HEK293 (cell line): Measurements from ENCODE around the gene SLC9A2.
A peak's percentile ranks its signal among the peaks of the same experiment; 100 is the strongest.

ENCODE experiments used
- CTCF ChIA-PET: fragments of 350-600 bp; formaldehyde crosslinking; extraction: SDS; loops from one replicate; lab custom pipeline; 2021; ENCODE audit warnings: antibody characterized with exemption; lab: Yijun Ruan, JAX
- POLR2A ChIA-PET: fragments of 300-600 bp; formaldehyde crosslinking; extraction: SDS; loops from one replicate; lab custom pipeline; 2020; ENCODE audit warnings: antibody characterized with exemption, inconsistent platforms; lab: Yijun Ruan, JAX
- H3K27ac ChIP-seq: fragments of 200-500 bp; sonication (Bioruptor generic); 2 replicates; pipeline ENCODE4 v1.5.1; 2014; ENCODE audit warnings: low read depth, low read length, control low read depth, inconsistent platforms; ENCODE audit errors: extremely low read depth
- H3K36me3 ChIP-seq, 2 experiments: fragments of 200-500 bp in 1 of 2; sonication (Bioruptor generic) in 1 of 2; 1 replicate in 1 of 2; 2 replicates in 1 of 2; pipeline ENCODE4 v1.5.1; 2014 to 2017; ENCODE audit warnings: inconsistent platforms in 2 of 2, low read length in 2 of 2; ENCODE audit not compliant: control insufficient read depth in 2 of 2, insufficient read depth in 1 of 2
- H3K4me1 ChIP-seq: fragments of 200-500 bp; sonication (Bioruptor generic); 2 replicates; pipeline ENCODE4 v1.5.1; 2014; ENCODE audit warnings: mild to moderate bottlenecking, low read length, inconsistent platforms; ENCODE audit not compliant: control insufficient read depth, insufficient read depth
- H3K4me3 ChIP-seq: 2 replicates; pipeline ENCODE4 v1.5.1; 2011; ENCODE audit warnings: low read depth, mild to moderate bottlenecking, control low read depth, low read length, moderate library complexity
- H3K9me3 ChIP-seq: fragments of 200-500 bp; sonication (Bioruptor generic); 2 replicates; pipeline ENCODE4 v1.5.1; 2014; ENCODE audit warnings: low read depth, low read length, inconsistent platforms; ENCODE audit not compliant: control insufficient read depth, insufficient read depth
- GLI4 ChIP-seq: fragments of 450-650 bp; formaldehyde crosslinking; IDR thresholded peaks from 2 replicates; pipeline ENCODE4 v1.5.1; 2016; ENCODE audit warnings: missing biosample characterization, missing genetic modification characterization
- KLF1 ChIP-seq: fragments of 450-650 bp; formaldehyde crosslinking; IDR thresholded peaks from 2 replicates; pipeline ENCODE4 v1.5.1; 2016; ENCODE audit warnings: missing biosample characterization, missing genetic modification characterization
- SCRT2 ChIP-seq: fragments of 450-650 bp; formaldehyde crosslinking; IDR thresholded peaks from 2 replicates; pipeline ENCODE4 v1.5.1; 2016; ENCODE audit warnings: missing biosample characterization, missing genetic modification characterization
- ZFHX2 ChIP-seq: fragments of 450-650 bp; formaldehyde crosslinking; conservative IDR thresholded peaks from 2 replicates; pipeline ENCODE4 v1.5.1; 2016; ENCODE audit warnings: missing biosample characterization, missing genetic modification characterization
- ZNF121 ChIP-seq: fragments of 450-650 bp; formaldehyde crosslinking; IDR thresholded peaks from 2 replicates; pipeline ENCODE4 v1.5.1; 2016; ENCODE audit warnings: missing biosample characterization, missing genetic modification characterization
- ZNF211 ChIP-seq: fragments of 450-650 bp; formaldehyde crosslinking; IDR thresholded peaks from 2 replicates; pipeline ENCODE4 v1.5.1; 2016; ENCODE audit warnings: low read depth, missing biosample characterization, missing genetic modification characterization
- ZNF239 ChIP-seq: fragments of 450-650 bp; formaldehyde crosslinking; IDR thresholded peaks from 2 replicates; pipeline ENCODE4 v1.5.1; 2016; ENCODE audit warnings: missing biosample characterization, missing genetic modification characterization
- ZNF274 ChIP-seq, 2 experiments: fragments of 200-500 bp in 1 of 2; fragments of 450-650 bp in 1 of 2; sonication (Bioruptor generic) in 1 of 2; formaldehyde crosslinking in 1 of 2; IDR thresholded peaks; 2 replicates each; pipeline versions ENCODE4 v1.5.1 to v1.6.1; 2014 to 2016; ENCODE audit warnings: borderline replicate concordance in 1 of 2, inconsistent platforms in 1 of 2, low read length in 1 of 2, missing biosample characterization in 1 of 2, missing genetic modification characterization in 1 of 2
- ZNF324 ChIP-seq: fragments of 450-650 bp; formaldehyde crosslinking; IDR thresholded peaks from 2 replicates; pipeline ENCODE4 v1.5.1; 2016; ENCODE audit warnings: missing biosample characterization, missing genetic modification characterization
- ZNF350 ChIP-seq: fragments of 450-650 bp; formaldehyde crosslinking; IDR thresholded peaks from 2 replicates; pipeline ENCODE4 v1.5.0; 2017; ENCODE audit warnings: missing biosample characterization, mild to moderate bottlenecking, missing genetic modification characterization
- ZNF560 ChIP-seq: fragments of 450-650 bp; formaldehyde crosslinking; IDR thresholded peaks from 2 replicates; pipeline ENCODE4 v1.5.1; 2017; ENCODE audit warnings: missing biosample characterization, missing genetic modification characterization, borderline replicate concordance
- ZNF596 ChIP-seq: fragments of 450-650 bp; IDR thresholded peaks from 2 replicates; pipeline ENCODE4 v1.5.0; 2018; ENCODE audit warnings: missing biosample characterization, mild to moderate bottlenecking, missing genetic modification characterization, moderate library complexity
- ZNF664 ChIP-seq: fragments of 450-650 bp; formaldehyde crosslinking; IDR thresholded peaks from 2 replicates; pipeline ENCODE4 v1.5.1; 2016; ENCODE audit warnings: missing biosample characterization, missing genetic modification characterization
- ZNF707 ChIP-seq: fragments of 450-650 bp; formaldehyde crosslinking; IDR thresholded peaks from 2 replicates; pipeline ENCODE4 v1.5.1; 2016; ENCODE audit warnings: missing biosample characterization, missing genetic modification characterization
- TF ChIP-seq, protein P1 (sequence below): fragments of 450-650 bp; formaldehyde crosslinking; IDR thresholded peaks from 2 replicates; pipeline ENCODE4 v1.5.1; 2017; ENCODE audit warnings: missing biosample characterization, missing genetic modification characterization
- TF ChIP-seq, protein P2 (sequence below): fragments of 450-650 bp; formaldehyde crosslinking; IDR thresholded peaks from 2 replicates; pipeline ENCODE4 v1.5.1; 2016; ENCODE audit warnings: missing biosample characterization, missing genetic modification characterization

The SLC9A2 gene

DNA sequence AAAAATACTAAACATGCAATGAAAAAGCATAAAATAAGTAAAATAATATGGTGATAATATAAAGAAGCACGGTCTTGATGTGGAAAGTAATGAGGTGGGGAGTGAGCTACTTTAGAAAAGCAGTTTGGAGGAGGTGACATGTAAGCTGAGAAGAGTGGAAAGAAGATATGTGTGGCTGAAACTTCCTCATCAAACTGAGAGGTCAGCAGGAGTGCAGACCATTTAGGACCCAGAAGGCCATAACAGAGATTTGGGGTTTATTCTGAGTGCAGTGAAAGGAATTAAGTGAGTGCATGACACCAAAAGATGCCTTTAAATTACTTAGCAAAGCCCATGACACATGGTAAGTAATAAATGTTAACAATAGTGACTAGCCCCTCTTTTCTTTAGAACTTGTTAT lies 118.1 kb downstream of the SLC9A2 start:
- Histone ChIP-seq H3K27ac (no peak overlapping the region), H3K9me3 (no peaks in the 10 kb centered on the region), H3K4me1 (no peaks in the 10 kb centered on the region), H3K36me3 (no peaks in the 10 kb centered on the region), H3K4me3 (peak overlapping the region; percentile 92)
- CTCF ChIA-PET, result interaction anchor here (1.3 to 1.7 kb wide), 2 partner anchors 16 to 33 kb away, joined by 3 to 12 read pairs; no protein-coding TSS in a partner anchor
- TF ChIP-seq ZNF596 (tag by site-specific recombination), result no peak
- no peak for TF ChIP-seq GLI4
- no peak for TF ChIP-seq ZNF239 (tag by site-specific recombination)
- POLR2A ChIA-PET, result interaction anchor here (0.8 to 1.3 kb wide), 5 partner anchors 8 to 41 kb away, joined by 3 to 4 read pairs (median 3); no protein-coding TSS in a partner anchor

DNA sequence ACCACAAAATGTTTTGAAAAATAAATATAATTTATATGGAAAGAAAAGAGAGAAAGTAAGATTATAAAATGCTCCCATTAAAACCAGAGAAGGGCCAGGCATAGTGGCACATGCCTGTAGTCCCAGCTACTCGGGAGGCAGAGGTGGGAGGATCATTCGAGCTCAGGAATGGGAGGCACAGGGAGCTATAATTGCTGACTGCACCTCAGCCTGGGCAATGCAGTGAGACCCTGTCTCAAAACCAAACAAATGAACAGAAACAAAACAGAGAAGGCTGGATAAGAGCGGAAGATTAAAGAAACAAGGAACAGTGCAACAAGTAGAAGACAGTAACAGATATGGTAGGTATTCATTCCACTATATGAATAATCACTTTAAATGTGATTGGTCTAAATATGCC lies 123.9 kb downstream of the SLC9A2 start:
- ChIA-PET CTCF (interaction anchor here (1.4 kb wide), 1 partner anchor 10 kb away, joined by 5 read pairs; no protein-coding TSS in a partner anchor), POLR2A (no interaction called here)
- no peak for TF ChIP-seq ZNF211 (tag by site-specific recombination)
- no peak for TF ChIP-seq ZNF707 (tag by site-specific recombination)
- no peak for TF ChIP-seq ZNF274 (IDR thresholded peaks at IDR 0.05; ENCODE audit: low read length)
- no peak for TF ChIP-seq ZNF274 (tag by site-specific recombination; IDR thresholded peaks at IDR 0.05; ENCODE audit: borderline replicate concordance)
- no peak for TF ChIP-seq ZNF121 (tag by site-specific recombination)
- TF ChIP-seq, protein P1, sequence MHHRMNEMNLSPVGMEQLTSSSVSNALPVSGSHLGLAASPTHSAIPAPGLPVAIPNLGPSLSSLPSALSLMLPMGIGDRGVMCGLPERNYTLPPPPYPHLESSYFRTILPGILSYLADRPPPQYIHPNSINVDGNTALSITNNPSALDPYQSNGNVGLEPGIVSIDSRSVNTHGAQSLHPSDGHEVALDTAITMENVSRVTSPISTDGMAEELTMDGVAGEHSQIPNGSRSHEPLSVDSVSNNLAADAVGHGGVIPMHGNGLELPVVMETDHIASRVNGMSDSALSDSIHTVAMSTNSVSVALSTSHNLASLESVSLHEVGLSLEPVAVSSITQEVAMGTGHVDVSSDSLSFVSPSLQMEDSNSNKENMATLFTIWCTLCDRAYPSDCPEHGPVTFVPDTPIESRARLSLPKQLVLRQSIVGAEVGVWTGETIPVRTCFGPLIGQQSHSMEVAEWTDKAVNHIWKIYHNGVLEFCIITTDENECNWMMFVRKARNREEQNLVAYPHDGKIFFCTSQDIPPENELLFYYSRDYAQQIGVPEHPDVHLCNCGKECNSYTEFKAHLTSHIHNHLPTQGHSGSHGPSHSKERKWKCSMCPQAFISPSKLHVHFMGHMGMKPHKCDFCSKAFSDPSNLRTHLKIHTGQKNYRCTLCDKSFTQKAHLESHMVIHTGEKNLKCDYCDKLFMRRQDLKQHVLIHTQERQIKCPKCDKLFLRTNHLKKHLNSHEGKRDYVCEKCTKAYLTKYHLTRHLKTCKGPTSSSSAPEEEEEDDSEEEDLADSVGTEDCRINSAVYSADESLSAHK (tag by site-specific recombination), result no peak
- TF ChIP-seq ZFHX2, result no peak
- no peak overlapping the region for H3K27ac ChIP-seq
- H3K4me3 ChIP-seq, result no peak overlapping the region
- H3K4me1 ChIP-seq, result no peaks in the 10 kb centered on the region
- no peaks in the 10 kb centered on the region for H3K9me3 ChIP-seq
- H3K36me3 ChIP-seq, result no peaks in the 10 kb centered on the region

DNA sequence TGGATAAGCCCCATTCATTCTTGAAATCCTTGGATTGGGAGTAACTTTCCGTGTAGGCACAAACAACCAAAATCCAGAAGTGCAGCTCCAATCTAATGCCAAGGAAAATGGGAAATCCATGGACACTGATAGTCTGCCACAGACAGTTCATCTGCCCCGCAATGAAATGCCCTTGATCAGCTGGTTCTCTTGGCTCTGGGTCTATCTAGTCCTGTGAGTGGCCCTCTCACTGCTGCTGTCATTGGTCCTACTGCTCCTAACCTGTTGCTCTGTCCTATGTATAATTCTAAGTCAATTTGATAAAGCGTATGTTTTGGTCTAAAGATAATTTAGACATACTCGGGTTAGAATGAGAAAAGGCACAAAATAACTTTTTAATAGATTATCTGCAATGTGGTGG lies 128.8 kb downstream of the SLC9A2 start:
- ChIA-PET POLR2A (no interaction called here), CTCF (interaction anchor here (0.8 to 2.1 kb wide), 2 partner anchors 13 to 57 kb away, joined by 3 to 5 read pairs; partner anchors contain the start of gene TMEM182)
- TF ChIP-seq ZNF664, result no peak
- 0 out of 2 replicates have a peak, but pooled peaks have one; percentile 21 for TF ChIP-seq SCRT2 (tag by site-specific recombination)
- no peak for TF ChIP-seq KLF1
- TF ChIP-seq, protein P2, sequence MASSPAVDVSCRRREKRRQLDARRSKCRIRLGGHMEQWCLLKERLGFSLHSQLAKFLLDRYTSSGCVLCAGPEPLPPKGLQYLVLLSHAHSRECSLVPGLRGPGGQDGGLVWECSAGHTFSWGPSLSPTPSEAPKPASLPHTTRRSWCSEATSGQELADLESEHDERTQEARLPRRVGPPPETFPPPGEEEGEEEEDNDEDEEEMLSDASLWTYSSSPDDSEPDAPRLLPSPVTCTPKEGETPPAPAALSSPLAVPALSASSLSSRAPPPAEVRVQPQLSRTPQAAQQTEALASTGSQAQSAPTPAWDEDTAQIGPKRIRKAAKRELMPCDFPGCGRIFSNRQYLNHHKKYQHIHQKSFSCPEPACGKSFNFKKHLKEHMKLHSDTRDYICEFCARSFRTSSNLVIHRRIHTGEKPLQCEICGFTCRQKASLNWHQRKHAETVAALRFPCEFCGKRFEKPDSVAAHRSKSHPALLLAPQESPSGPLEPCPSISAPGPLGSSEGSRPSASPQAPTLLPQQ (tag by site-specific recombination), result no peak
- TF ChIP-seq ZNF350 (tag by site-specific recombination), result no peak
- TF ChIP-seq ZNF324, result no peak
- no peak for TF ChIP-seq ZNF560 (tag by site-specific recombination)
- H3K36me3 ChIP-seq, result no peaks in the 10 kb centered on the region
- H3K27ac ChIP-seq, result no peak overlapping the region
- H3K4me1 ChIP-seq, result no peaks in the 10 kb centered on the region
- H3K4me3 ChIP-seq, result no peak overlapping the region
- H3K9me3 ChIP-seq, result no peaks in the 10 kb centered on the region
